ENCODE results near the gene KLK7. TPM values are rescaled to one million over a fixed set of nuclear protein-coding genes. Genes with fewer than 3 reads are reported as not detected.
"Not testable (repeated sequence)": the region's sequence is repeated elsewhere in the genome, so short reads cannot be mapped to it uniquely, and the experiment has no call there.

KLK7 gene
- total RNA-seq, 4 donors from 2014 or later = 0.34 to 0.89 TPM; not detected in 2

DNA sequence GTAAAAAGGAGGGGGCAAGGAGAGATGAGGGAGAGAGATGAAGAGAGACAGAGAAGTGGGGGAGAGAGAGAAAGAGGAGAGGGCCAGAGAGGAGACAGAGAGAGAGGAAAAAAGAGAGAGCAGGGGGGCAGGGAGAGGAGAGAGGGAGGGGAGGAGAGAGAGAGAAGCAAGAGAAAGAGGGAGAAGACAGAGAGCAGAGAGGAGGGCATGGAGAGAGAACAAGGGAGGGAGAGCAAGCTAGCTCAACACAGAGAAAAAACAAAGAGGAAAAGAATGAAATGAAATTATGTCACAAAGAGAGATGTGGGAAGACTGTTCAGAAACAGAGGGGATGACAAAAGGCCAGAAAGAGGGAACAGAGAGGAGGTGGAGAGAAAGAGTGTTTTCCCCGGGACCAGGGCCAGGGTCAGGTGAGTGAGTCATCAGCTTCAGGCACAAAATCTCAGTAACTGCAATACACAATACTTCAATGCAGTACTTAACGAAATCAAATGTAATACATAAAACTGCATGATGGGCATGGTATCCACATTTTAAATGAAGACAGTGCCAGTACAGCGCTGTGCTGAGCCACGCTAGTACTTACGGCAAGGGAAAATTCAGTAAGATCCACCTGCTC lies 4.8 kb downstream of the KLK7 start:
- Histone ChIP-seq H3K9me3 (no peaks in the 10 kb centered on the region), H3K36me3 (no peaks in the 10 kb centered on the region), H3K4me1 (no peaks in the 10 kb centered on the region), H3K4me3 (replicated peaks in 1 of 3) (no peak overlapping the region), H3K27ac (no peak overlapping the region), H3K27me3 (no peaks in the 10 kb centered on the region)
- intact Hi-C loops (cut with DNase I) = no loop called here
- 70 to 72% methylated on average over 5 of the region's 5 CpGs for WGBS, 2 donors
- DNase-seq = no peak
- no peak for TF ChIP-seq CTCF (IDR thresholded peaks at IDR 0.05)
- no peak for TF ChIP-seq POLR2A (IDR thresholded peaks at IDR 0.05)

DNA sequence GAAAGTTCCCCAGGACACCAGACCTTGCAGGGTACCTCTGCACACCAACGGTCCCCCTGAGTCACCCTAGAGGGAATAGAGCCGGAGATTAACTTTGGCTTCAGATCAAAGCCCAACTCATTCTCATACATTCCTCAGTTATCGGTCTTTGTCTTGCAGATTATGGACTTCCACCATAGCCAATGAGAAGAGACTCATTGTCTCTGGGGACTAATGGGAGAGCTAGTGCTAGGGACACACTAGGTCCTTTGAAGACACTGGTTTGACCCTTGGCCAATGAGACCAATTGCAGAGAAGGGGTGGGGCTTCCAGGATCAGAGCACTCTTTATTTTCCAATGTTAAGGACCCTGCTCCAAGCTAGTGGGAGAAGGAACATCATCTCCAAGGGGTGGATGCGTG lies 6.1 kb downstream of the KLK7 start:
- intact Hi-C loops (cut with DNase I) = no loop called here
- 84% methylated on average over 4 of the region's 4 CpGs for WGBS, 2 donors

DNA sequence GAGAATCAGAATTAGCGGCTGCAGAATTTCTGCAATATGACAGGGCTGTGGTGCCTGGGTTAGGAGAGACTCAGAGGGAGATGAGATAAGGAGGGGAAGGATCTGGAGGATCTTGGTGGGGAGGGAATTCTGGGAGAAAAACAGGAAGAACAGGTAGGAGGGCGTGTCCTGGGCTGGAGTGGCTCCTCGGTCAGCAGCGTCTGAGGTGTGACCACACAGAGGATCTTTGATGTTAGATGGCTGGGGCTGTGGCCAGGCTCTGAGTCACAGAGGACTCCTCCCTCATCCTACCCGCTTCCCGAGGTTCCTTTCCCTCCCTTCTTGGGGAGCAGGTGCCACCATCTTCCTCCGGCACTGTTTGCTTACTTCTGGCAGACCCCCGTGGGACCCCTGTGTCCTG lies 8.0 kb downstream of the KLK7 start:
- H3K27me3 ChIP-seq = no peaks in the 10 kb centered on the region
- WGBS, 2 donors = 16 to 19% methylated on average over 8 of the region's 8 CpGs
- no peak for TF ChIP-seq CTCF (IDR thresholded peaks at IDR 0.05)
- peak in 1 of 2 donors; percentile 12 for TF ChIP-seq POLR2A (IDR thresholded peaks at IDR 0.05)

More for the DNA sequence above, 6.1 kb downstream of the KLK7 start:
- Histone ChIP-seq H3K4me1 (no peaks in the 10 kb centered on the region), H3K27me3 (no peaks in the 10 kb centered on the region), H3K4me3 (replicated peaks in 1 of 3) (no peak overlapping the region), H3K27ac (no peak overlapping the region), H3K9me3 (no peaks in the 10 kb centered on the region), H3K36me3 (no peaks in the 10 kb centered on the region)
- DNase-seq = no peak
- TF ChIP-seq CTCF (IDR thresholded peaks at IDR 0.05) = no peak
- TF ChIP-seq POLR2A (IDR thresholded peaks at IDR 0.05) = no peak

GRCh38 chr19:50974702-50975556 lies 8.8 kb downstream of the KLK7 start:
- intact Hi-C loops (cut with DNase I) = no loop called here
- DNase-seq = peak; percentile 6 to 53
- TF ChIP-seq CTCF (IDR thresholded peaks at IDR 0.05) (no peak), POLR2A (IDR thresholded peaks at IDR 0.05) (no peak)
- Histone ChIP-seq H3K27me3 (no peaks in the 10 kb centered on the region), H3K27ac (peak overlapping the region in 1 of 3 donors; percentile 33), H3K36me3 (no peaks in the 10 kb centered on the region), H3K4me1 (no peaks in the 10 kb centered on the region), H3K4me3 (replicated peaks in 1 of 3) (no peak overlapping the region), H3K9me3 (no peaks in the 10 kb centered on the region)
- 20 to 29% methylated on average over 4 of the region's 9 CpGs for WGBS, 2 donors

More for the DNA sequence above, 8.0 kb downstream of the KLK7 start:
- intact Hi-C loops (cut with DNase I) = no loop called here
- no peak overlapping the region for H3K4me3 ChIP-seq (replicated peaks in 1 of 3)
- peak; percentile 55 to 82 for DNase-seq
- no peak overlapping the region for H3K27ac ChIP-seq
- no peaks in the 10 kb centered on the region for H3K36me3 ChIP-seq
- no peaks in the 10 kb centered on the region for H3K4me1 ChIP-seq
- H3K9me3 ChIP-seq = no peaks in the 10 kb centered on the region

- no peak for TF ChIP-seq CTCF (IDR thresholded peaks at IDR 0.05)
- no peak for TF ChIP-seq POLR2A (IDR thresholded peaks at IDR 0.05)
- WGBS, 2 donors = 86 to 87% methylated on average over 9 of the region's 9 CpGs
- Histone ChIP-seq H3K27ac (no peak overlapping the region), H3K9me3 (no peaks in the 10 kb centered on the region), H3K27me3 (no peaks in the 10 kb centered on the region), H3K4me1 (no peaks in the 10 kb centered on the region), H3K4me3 (replicated peaks in 1 of 3) (no peak overlapping the region), H3K36me3 (no peaks in the 10 kb centered on the region)
- intact Hi-C loops (cut with DNase I) = no loop called here
- no peak for DNase-seq
Observed at GRCh38 chr19:50972795-50973376, 10.8 kb downstream of the KLK7 start.

DNA sequence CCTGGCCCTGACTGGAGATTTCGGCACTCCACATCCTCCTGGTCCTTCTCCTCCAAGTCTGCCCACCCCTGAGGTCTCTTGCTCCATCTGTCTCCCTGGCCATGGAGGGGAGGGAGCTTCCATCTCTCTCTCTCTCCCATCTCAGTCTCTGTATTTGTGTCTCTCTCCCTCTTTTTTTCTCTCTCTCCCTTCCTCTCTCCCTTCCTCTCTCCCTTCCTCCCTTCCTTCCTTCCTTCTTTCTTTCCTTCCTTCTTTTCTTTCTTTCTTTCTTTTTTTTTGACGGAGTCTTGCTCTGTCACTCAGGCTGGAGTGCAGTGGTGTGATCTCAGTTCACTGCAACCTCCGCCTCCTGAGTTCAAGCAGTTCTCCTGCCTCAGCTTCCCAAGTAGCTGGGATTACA lies 13.9 kb downstream of the KLK7 start:
- H3K4me3 ChIP-seq (replicated peaks in 1 of 3); H3K4me1 ChIP-seq; H3K27ac ChIP-seq; H3K27me3 ChIP-seq; DNase-seq; intact Hi-C loops (cut with DNase I); H3K36me3 ChIP-seq; H3K9me3 ChIP-seq: not testable (repeated sequence)
- WGBS, 2 donors = 83 to 94% methylated on average over 3 of the region's 3 CpGs

Data from thyroid gland (tissue), 4 donors.